ENCODE results near the gene DIPK1A.

The DIPK1A gene

GRCh38 chr1:92877792-92878191 lies 83.5 kb downstream of the DIPK1A start:
- DNase-seq (ENCODE audit: low read depth in 2 of 2): no peak

DNA sequence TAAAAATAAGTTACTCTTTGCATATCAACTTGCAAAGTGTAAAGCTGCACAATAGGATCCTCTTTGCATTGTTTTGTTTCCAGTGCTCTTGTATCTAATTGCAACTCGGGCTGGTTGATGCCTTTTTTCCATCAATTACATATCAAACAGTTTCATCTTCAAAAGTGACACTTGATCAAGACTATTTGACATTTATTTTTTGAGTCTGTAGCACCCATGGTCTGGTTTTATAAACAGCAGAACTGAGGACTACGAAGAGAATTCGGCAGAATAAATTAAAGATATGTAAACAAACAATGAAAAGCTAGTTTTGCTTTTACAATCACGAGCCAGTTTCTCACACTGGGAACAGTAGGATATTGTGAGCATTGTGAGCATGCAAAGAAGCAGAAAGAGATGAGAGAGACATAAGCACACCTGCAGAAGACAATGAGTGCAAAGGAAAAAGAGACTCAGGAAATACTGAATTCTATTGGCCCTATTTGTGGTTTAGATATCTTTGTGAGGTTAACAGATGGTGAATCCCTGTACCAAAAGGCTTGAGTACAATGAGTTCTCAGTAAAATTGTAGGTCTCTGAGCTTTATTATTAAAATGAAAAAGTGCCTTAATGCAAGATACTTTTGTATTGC lies 84.1 kb downstream of the DIPK1A start:
- no peak for DNase-seq (ENCODE audit: low read depth in 2 of 2)

GRCh38 chr1:92876351-92876750 lies 84.9 kb downstream of the DIPK1A start:
- DNase-seq (ENCODE audit: low read depth in 2 of 2): no peak

GRCh38 chr1:92874987-92875386 lies 86.3 kb downstream of the DIPK1A start:
- no peak for DNase-seq (ENCODE audit: low read depth in 2 of 2)

- no peak for DNase-seq (ENCODE audit: low read depth in 2 of 2)
Measured at GRCh38 chr1:92872719-92873118, 88.5 kb downstream of the DIPK1A start.

- no peak for DNase-seq (ENCODE audit: low read depth in 2 of 2)
Measured at GRCh38 chr1:92870591-92870990, 90.7 kb downstream of the DIPK1A start.

- DNase-seq (ENCODE audit: low read depth in 2 of 2): no peak
Measured at GRCh38 chr1:92864131-92864530, 97.1 kb downstream of the DIPK1A start.

DNA sequence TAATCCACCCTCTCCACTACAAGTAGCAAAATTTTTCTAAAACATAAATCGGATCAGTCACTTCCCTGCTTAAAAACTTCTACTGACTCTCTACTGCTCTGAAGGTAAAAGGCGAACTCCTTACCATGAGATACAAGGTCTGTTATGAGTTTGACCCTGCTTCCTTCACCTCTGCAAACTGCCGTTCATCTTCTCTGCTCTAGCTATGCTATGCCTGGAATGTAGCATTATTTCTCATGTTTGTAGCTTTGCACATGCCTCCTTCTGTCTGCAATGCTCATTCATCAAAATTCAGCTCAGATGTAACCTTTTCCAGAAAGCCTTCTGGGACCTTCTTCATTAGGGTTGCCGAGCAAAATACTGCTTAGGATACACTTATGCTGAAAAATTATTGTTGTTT lies 98.7 kb downstream of the DIPK1A start:
- no peak for DNase-seq (ENCODE audit: low read depth in 2 of 2)

- DNase-seq (ENCODE audit: low read depth in 2 of 2): no peak
Measured at GRCh38 chr1:92859400-92860039, 101.7 kb downstream of the DIPK1A start.

DNA sequence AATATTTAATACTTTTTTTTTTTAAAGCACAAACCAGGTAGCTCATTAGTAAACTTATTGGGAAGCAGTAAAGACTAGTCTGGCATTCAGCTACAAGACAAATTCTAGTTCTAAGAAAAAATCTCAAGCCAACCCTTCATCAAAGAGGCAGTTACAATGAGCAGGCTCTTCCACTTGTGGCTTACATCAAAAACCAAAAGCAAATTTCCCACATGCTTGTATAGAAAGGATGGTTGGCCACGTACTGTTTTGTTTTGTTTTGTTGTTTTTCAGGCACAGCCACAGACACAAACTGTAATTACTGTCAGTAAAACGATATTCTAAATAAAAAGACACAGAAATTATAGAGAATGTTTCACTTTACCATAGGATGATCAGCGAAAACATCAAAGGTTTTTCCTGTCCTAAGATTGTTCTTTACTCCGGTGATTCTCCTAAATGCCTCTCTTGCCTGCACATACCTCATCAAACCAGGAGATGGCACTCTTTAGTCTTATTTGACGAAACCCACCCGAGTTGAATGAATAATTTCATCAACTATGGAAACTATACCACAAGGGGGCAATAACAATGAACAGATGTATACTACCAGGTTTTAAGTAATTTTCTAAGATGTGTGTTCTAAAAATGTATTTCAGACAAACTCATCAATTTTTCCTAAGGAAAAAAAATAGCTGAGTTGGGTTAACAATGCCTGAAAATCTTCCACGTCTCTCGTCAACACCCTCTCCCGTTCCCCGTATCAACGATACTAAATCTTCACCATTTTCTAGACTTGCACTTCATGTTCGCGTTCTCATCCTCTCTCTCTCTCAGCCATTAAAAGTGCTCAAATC lies 102.5 kb downstream of the DIPK1A start:
- DNase-seq (ENCODE audit: low read depth in 2 of 2): peak in 1 of 2 donors; percentile 32

GRCh38 chr1:92857817-92858216 lies 103.4 kb downstream of the DIPK1A start:
- no peak for DNase-seq (ENCODE audit: low read depth in 2 of 2)

GRCh38 chr1:92855236-92855635 lies 106.0 kb downstream of the DIPK1A start:
- DNase-seq (ENCODE audit: low read depth in 2 of 2): no peak

- no peak for DNase-seq (ENCODE audit: low read depth in 2 of 2)
Measured at GRCh38 chr1:92854101-92854785, 107.0 kb downstream of the DIPK1A start.

GRCh38 chr1:92853299-92853698 lies 108.0 kb downstream of the DIPK1A start:
- DNase-seq (ENCODE audit: low read depth in 2 of 2): no peak

DNA sequence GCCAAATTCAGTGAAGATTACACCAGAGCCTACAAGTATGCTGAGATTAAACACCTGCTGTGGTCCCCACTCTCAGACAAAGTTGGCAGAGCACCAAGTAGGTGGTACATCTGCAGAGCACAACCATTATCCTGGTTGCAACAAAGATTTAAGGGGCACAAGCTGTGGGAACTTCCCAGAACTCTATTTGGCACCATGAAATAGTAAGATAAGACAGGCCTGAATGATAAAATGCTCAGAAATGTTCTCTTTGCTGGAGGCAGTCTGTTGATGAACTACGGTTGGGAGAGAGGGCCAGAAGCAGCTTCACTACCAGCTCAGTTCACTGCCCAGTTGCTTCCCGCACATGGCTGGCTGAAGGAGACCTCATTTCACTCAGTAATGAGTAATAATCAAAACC lies 109.5 kb downstream of the DIPK1A start:
- no peak for DNase-seq (ENCODE audit: low read depth in 2 of 2)

- DNase-seq (ENCODE audit: low read depth in 2 of 2): no peak
Measured at GRCh38 chr1:92850019-92850418, 111.2 kb downstream of the DIPK1A start.

- no peak for DNase-seq (ENCODE audit: low read depth in 2 of 2)
Measured at GRCh38 chr1:92848201-92848600, 113.1 kb downstream of the DIPK1A start.

DNA sequence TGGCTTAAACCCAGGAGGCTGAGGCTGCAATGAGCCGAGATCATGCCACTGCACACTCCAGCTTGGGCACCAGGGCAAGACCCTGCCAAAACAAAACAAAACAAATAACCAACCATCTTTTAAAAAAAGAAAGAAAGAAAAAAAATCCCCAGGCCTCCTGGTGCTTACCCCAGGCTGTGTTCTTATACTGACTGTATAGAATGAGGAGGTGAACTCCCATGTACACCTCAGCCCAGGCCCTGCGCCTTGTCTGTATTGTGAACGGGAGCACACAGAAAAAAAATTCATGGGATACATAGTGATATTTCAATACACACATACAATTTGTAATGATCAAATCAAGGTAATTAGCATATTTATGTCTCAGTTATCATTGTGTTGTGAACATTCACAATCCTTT lies 115.4 kb downstream of the DIPK1A start:
- DNase-seq (ENCODE audit: low read depth in 2 of 2): no peak

- no peak for DNase-seq (ENCODE audit: low read depth in 2 of 2)
Measured at GRCh38 chr1:92844439-92844838, 116.8 kb downstream of the DIPK1A start.

DNA sequence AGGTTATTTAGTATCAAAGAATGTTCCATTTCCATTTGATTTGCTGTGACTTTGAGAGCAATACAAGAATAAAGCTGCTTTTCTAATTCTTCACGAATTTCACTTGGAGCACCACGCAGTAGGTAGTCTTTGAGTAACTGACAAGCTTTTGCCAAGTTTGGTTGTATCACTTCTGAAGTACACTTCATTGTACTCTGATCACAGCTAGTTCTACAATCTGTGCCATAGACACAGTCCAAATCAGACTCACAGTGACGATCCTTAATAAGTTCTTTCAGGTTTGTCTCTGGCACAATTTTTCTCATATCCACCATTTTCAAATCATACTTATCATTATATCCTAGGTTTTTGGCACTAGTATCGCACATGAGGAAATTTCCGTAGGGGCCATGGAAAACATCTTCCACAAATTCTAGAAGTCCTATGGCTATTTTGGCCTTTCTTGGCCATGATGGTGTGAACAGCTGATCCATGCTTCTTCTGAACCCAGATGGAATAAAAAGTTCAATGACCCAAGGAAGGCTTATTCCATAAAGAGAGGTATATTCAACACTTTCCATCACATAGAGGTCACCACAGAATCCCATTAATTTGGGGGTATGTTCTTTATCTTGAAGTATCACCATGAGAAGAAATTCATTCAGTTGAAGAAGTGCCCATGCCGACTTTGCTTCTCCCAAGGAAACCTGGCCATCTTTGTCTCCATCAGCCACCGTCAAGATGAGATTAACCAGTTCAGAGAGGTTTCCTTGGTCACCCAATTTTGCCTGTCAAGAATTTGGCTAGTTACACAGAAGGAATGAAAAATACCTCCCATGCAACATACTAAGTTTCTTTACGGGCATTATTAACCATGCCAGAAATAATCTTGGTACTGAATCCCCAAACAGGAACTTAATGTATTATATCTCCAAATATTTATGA lies 117.6 kb downstream of the DIPK1A start:
- no peak for DNase-seq (ENCODE audit: low read depth in 2 of 2)

- no peak for DNase-seq (ENCODE audit: low read depth in 2 of 2)
Measured at GRCh38 chr1:92843046-92843423, 118.2 kb downstream of the DIPK1A start.

Measured in stimulated activated CD8-positive, alpha-beta memory T cell treated with anti-CD3 and anti-CD28 coated beads, Interleukin-15, amount 100 ng/mL, for 48 hours (primary cell).